ENCODE measurements around the gene CEP57L1. TPM values are rescaled to one million over a fixed set of nuclear protein-coding genes. Genes with fewer than 3 reads are reported as not detected.

The CEP57L1 gene
- total and polyA plus RNA-seq, 10 of the 15 experiments (the other 5 are each of a cell fraction or from before 2014, with no cell fraction given), result 12.7 to 30.5 (median 21.9) TPM

DNA sequence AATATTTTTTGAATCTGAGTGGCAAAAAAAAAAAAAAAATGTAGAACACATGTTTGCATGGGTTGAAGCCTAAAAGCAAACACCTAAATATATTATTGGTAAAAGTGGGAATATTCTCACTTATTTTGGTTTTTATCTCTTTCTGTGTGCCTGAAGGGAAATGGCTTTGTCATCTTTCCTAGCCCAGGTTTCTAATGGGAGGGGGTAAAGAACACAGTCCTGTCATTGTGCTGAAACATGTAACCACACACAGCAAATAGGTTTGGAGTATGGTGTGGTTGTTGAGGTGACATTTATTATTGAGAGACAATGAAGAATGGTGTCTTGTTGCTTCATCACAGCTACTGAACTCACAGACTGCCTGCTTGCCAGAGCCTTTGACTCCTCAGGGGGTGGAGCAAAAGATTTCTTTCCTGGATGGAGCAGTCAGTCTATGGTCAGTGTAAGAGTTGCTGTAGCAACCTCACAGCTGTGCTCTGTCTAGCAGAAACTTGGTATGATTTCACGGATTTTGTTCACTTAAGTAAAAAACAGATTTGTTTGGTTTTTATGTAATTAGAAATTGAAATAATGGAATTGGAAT, 70.2 kb downstream of the CEP57L1 start (continued):
- TF ChIP-seq, protein P1, sequence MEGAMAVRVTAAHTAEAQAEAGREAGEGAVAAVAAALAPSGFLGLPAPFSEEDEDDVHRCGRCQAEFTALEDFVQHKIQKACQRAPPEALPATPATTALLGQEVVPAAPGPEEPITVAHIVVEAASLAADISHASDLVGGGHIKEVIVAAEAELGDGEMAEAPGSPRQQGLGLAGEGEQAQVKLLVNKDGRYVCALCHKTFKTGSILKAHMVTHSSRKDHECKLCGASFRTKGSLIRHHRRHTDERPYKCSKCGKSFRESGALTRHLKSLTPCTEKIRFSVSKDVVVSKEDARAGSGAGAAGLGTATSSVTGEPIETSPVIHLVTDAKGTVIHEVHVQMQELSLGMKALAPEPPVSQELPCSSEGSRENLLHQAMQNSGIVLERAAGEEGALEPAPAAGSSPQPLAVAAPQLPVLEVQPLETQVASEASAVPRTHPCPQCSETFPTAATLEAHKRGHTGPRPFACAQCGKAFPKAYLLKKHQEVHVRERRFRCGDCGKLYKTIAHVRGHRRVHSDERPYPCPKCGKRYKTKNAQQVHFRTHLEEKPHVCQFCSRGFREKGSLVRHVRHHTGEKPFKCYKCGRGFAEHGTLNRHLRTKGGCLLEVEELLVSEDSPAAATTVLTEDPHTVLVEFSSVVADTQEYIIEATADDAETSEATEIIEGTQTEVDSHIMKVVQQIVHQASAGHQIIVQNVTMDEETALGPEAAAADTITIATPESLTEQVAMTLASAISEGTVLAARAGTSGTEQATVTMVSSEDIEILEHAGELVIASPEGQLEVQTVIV (IDR thresholded peaks at IDR 0.05; ENCODE audit: borderline replicate concordance, partially characterized antibody), result no peak

DNA sequence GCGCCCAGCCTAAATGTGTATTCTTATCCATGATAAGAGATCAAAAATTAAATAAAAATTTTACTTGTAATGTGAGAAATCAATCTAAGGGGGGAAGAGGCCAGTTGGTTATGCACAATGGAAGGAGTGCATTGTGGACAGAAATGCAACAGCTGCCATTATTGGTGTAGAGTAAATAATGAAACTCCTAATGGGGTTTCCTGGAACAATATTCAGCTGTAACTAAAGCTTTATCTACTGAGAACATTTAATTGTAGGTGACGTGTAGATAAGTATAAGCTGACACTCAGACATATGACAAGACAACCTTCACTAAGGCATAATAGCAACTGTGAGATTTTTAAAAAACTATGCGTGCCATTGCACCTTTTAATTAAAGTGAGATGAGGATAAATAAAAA, 71.4 kb downstream of the CEP57L1 start:
- DNase-seq (ENCODE audit: low read depth, low spot score), result no peak
- Histone ChIP-seq H3K27ac (ENCODE audit: control insufficient read depth, insufficient read depth) (no peak overlapping the region), H3K36me3 (ENCODE audit: control insufficient read depth in 2 of 2, insufficient read depth in 2 of 2, low read length in 1 of 2) (no peaks in the 10 kb centered on the region), H3K9me3 (replicated peaks; ENCODE audit: control insufficient read depth, insufficient read depth, low read length) (no peaks in the 10 kb centered on the region), H3K4me2 (ENCODE audit: control insufficient read depth, insufficient read depth) (no peak overlapping the region), H3K79me2 (ENCODE audit: control insufficient read depth, insufficient read depth, low read length) (no peaks in the 10 kb centered on the region), H3K9ac (ENCODE audit: control insufficient read depth, insufficient read depth, low read length) (no peak overlapping the region), H3K4me1 (ENCODE audit: control insufficient read depth, insufficient read depth, low read length) (no peaks in the 10 kb centered on the region), H3K4me3 (no peak overlapping the region), H2AFZ (ENCODE audit: control insufficient read depth, low read depth, low read length) (no peak overlapping the region), H3K27me3 (replicated peaks in 1 of 2; ENCODE audit: control insufficient read depth in 2 of 2, insufficient read depth in 2 of 2, low read length in 1 of 2) (no peaks in the 10 kb centered on the region), H4K20me1 (ENCODE audit: control insufficient read depth, insufficient read depth) (no peaks in the 10 kb centered on the region)
- ChIA-PET CTCF (interaction anchor here (1.0 to 1.1 kb wide), 2 partner anchors 21 to 191 kb away, joined by 3 to 4 read pairs; no protein-coding TSS in a partner anchor), POLR2A (no interaction called here), SMC1A (ENCODE audit: uncharacterized antibody, unreplicated experiment) (no interaction called here), RAD21 (ENCODE audit: unreplicated experiment) (no interaction called here)
- WGBS (ENCODE audit: insufficient coverage, insufficient replicate concordance, low lambda C conversion rate, missing lambda C conversion rate), result 100% methylated on average over 3 of the region's 3 CpGs
- no TSS peak for BruUV-seq (replicated peaks)
- in situ Hi-C loops (cut with MboI) (no loop called here), intact Hi-C loops (cut with micrococcal nuclease; ENCODE audit: unreplicated experiment) (no loop called here)
- no peak for FAIRE-seq
- no peak for ATAC-seq
- TF ChIP-seq, protein P2, sequence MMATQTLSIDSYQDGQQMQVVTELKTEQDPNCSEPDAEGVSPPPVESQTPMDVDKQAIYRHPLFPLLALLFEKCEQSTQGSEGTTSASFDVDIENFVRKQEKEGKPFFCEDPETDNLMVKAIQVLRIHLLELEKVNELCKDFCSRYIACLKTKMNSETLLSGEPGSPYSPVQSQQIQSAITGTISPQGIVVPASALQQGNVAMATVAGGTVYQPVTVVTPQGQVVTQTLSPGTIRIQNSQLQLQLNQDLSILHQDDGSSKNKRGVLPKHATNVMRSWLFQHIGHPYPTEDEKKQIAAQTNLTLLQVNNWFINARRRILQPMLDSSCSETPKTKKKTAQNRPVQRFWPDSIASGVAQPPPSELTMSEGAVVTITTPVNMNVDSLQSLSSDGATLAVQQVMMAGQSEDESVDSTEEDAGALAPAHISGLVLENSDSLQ (IDR thresholded peaks at IDR 0.05), result no peak
- TF ChIP-seq, protein P3, sequence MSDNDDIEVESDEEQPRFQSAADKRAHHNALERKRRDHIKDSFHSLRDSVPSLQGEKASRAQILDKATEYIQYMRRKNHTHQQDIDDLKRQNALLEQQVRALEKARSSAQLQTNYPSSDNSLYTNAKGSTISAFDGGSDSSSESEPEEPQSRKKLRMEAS (IDR thresholded peaks at IDR 0.05; ENCODE audit: low read depth, low read length), result no peak
- TF ChIP-seq STAT1 (conservative IDR thresholded peaks at IDR 0.05) (no peak), NBN (IDR thresholded peaks at IDR 0.05) (no peak), ZNF24 (IDR thresholded peaks at IDR 0.05) (no peak)
- TF ChIP-seq, protein P4, sequence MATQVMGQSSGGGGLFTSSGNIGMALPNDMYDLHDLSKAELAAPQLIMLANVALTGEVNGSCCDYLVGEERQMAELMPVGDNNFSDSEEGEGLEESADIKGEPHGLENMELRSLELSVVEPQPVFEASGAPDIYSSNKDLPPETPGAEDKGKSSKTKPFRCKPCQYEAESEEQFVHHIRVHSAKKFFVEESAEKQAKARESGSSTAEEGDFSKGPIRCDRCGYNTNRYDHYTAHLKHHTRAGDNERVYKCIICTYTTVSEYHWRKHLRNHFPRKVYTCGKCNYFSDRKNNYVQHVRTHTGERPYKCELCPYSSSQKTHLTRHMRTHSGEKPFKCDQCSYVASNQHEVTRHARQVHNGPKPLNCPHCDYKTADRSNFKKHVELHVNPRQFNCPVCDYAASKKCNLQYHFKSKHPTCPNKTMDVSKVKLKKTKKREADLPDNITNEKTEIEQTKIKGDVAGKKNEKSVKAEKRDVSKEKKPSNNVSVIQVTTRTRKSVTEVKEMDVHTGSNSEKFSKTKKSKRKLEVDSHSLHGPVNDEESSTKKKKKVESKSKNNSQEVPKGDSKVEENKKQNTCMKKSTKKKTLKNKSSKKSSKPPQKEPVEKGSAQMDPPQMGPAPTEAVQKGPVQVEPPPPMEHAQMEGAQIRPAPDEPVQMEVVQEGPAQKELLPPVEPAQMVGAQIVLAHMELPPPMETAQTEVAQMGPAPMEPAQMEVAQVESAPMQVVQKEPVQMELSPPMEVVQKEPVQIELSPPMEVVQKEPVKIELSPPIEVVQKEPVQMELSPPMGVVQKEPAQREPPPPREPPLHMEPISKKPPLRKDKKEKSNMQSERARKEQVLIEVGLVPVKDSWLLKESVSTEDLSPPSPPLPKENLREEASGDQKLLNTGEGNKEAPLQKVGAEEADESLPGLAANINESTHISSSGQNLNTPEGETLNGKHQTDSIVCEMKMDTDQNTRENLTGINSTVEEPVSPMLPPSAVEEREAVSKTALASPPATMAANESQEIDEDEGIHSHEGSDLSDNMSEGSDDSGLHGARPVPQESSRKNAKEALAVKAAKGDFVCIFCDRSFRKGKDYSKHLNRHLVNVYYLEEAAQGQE (IDR thresholded peaks at IDR 0.05; ENCODE audit: low read depth, low read length), result no peak
- TF ChIP-seq, protein P5, sequence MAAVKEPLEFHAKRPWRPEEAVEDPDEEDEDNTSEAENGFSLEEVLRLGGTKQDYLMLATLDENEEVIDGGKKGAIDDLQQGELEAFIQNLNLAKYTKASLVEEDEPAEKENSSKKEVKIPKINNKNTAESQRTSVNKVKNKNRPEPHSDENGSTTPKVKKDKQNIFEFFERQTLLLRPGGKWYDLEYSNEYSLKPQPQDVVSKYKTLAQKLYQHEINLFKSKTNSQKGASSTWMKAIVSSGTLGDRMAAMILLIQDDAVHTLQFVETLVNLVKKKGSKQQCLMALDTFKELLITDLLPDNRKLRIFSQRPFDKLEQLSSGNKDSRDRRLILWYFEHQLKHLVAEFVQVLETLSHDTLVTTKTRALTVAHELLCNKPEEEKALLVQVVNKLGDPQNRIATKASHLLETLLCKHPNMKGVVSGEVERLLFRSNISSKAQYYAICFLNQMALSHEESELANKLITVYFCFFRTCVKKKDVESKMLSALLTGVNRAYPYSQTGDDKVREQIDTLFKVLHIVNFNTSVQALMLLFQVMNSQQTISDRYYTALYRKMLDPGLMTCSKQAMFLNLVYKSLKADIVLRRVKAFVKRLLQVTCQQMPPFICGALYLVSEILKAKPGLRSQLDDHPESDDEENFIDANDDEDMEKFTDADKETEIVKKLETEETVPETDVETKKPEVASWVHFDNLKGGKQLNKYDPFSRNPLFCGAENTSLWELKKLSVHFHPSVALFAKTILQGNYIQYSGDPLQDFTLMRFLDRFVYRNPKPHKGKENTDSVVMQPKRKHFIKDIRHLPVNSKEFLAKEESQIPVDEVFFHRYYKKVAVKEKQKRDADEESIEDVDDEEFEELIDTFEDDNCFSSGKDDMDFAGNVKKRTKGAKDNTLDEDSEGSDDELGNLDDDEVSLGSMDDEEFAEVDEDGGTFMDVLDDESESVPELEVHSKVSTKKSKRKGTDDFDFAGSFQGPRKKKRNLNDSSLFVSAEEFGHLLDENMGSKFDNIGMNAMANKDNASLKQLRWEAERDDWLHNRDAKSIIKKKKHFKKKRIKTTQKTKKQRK (IDR thresholded peaks at IDR 0.05; ENCODE audit: low read depth, low read length), result no peak
- TF ChIP-seq, protein P6, sequence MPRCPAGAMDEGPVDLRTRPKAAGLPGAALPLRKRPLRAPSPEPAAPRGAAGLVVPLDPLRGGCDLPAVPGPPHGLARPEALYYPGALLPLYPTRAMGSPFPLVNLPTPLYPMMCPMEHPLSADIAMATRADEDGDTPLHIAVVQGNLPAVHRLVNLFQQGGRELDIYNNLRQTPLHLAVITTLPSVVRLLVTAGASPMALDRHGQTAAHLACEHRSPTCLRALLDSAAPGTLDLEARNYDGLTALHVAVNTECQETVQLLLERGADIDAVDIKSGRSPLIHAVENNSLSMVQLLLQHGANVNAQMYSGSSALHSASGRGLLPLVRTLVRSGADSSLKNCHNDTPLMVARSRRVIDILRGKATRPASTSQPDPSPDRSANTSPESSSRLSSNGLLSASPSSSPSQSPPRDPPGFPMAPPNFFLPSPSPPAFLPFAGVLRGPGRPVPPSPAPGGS (IDR thresholded peaks at IDR 0.05; ENCODE audit: borderline replicate concordance, insufficient read depth, low read depth, low read length, poor library complexity, severe bottlenecking), result no peak
